NCI-H1105 treated with DMSO at 0.1 percent for 48 hours (cell line): ENCODE measurements around the gene ZNF410.
"Not testable (repeated sequence)": the region's sequence is repeated elsewhere in the genome, so short reads cannot be mapped to it uniquely, and the experiment has no call there.

Experiments used
- DNase-seq: peaks from one replicate; lab custom pipeline; 2025; lab: John Stamatoyannopoulos, UW

Gene ZNF410

DNA sequence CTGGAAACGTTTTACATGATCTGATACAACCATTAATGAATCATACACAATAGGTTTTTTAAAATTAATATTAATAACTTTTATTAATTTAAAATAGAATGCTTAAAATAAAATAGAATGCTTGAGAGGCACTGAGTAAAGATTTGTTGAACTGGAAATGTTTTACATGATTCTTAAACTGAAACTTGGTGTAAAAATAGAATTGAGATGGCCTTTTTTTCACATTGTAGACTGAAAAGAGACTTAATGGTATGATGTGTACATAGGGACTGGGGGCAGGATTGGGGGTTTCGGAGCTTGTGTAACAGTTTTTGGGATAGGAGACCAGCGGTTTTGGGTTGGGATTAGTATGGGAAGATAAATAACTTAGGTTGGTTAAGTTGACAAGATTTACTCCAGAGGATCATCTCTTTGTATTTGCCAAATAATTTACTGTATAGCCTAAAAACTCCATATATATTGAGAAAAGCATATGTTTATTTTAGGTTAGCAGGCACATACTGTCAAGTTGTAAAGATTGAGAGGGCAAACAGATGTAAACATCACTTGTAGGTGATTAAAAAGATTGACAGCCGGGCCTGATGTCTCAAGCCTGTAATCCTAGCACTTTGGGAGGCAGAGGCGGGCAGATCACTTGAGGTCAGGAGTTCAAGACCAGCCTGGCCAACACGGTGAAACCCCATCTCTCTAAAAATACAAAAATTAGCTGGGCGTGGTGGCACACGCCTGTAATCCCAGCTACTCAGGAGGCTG lies 2.0 kb upstream of the ZNF410 start:
- no peak for DNase-seq

DNA sequence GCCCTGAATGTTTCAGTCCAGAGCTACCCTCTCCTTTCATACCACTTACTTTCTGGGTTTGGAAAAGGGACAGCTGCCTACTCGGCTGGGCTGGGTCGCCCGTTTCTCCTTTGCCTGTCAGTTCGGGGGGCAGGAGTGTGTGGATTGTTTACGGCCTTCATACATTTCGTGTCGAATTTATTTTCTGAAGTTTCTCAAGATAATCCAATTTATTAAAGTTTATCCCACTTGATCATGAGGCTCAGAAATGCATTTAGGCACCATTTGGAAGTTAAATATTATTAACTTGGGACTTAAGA lies 608 bp downstream of the ZNF410 start:
- DNase-seq = peak; percentile 10

DNA sequence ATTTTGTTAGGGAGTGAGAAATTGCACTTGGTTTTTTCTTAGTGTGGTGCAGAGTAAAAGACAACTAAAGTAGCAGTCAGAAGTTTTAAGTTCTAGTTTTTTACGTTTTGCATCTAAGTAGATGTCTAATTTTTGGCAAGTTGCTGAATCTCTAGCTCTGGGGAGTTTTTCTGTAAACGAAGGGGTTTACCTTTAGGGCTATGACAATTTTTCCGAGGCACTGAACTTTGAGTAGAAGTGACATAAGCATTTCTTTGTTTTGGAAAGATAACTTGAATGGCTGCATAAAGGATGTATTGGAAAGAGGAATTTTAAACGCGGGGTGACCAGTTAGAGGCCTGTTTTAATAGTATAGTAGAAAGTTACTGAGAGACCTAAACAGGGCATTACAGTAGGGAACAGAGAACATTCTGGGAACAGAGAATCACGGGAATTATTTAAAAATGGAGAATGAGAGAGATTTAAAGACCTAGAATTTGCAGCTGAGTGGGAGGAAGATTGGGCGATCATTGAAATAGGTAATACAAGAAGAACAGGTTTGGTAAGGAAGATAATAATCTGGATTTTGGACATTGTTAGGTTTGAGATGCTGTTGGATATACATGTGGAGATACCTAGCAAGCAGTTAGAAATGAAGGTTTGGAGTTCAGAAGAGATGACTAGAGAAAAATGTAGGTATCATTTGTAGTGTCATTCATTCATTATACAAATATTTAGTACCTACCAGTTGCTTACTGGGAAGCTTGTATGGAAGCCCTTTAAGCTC lies 1.2 kb downstream of the ZNF410 start:
- DNase-seq = no peak

DNA sequence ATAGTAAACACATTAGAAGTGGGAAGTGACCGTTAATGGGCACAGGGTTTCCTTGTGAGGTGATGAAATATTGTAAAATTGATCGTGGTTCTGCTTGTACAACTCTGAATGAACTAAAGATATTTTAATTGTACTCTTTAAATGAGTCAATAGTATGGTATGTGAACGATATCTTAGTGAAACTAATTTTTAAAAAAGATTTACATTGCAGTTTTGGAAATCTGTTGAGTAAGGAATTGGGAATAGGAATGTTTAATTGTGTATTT lies 1.7 kb downstream of the ZNF410 start:
- no peak for DNase-seq

DNA sequence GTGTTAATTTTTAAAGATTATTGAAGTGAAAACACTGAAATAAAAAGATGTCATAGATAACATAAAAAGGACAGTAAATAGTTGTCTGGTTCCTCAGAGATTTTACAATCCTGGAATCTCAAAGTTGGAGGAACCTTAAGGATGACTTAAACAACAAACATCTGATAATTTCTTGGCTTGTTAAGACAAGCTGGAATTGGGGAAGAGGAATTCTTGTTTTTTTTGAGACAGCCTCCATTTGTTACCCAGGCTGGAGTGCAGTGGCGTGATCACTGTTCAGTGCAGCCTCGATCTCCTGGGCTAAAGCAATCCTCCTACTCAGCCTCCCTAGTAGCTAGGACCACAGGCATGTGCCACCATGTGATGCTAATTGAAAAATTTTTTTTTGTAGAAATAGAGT lies 2.3 kb downstream of the ZNF410 start:
- DNase-seq = no peak

DNA sequence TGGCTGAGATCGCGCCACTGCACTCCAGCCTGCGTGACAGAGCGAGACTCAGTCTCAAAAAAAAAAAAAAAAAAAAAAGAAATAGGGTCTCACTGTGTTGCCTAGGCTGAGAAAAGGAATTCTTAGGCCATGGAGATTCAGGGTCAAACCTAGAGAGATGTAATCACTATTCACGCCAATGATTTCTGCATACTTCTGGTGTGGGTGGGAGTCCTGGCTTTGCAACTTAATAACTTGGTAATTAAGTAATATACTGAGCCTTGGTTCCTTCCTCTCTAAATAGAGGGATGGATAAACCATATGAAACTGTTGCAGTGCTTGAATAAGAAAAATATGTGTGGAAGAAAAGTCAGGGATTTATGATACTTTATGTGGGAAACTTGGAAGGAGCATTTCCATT lies 2.7 kb downstream of the ZNF410 start:
- no peak for DNase-seq

DNA sequence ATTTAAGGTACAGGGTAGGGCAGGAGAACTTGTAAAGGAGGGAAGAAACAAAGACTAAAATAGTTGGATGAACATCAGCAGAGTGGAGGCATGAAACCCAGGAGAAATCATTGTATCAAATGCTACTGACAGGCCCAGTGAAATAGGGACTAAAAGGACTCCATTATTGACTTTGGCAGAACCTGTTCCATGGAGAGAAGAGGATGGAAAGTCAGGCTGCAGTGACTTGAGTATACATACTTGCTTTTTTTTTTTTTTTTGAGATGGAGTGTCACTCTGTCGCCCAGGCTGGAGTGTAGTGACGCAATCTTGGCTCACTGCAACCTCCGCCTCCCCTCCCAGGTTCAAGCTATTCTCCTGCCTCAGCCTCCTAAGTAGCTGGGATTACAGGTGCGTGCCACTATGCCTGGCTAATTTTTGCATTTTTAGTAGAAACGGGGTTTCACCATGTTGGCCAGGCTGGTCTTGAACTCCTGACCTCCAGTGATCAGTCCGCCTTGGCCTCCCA lies 7.6 kb downstream of the ZNF410 start:
- not testable (repeated sequence) for DNase-seq

DNA sequence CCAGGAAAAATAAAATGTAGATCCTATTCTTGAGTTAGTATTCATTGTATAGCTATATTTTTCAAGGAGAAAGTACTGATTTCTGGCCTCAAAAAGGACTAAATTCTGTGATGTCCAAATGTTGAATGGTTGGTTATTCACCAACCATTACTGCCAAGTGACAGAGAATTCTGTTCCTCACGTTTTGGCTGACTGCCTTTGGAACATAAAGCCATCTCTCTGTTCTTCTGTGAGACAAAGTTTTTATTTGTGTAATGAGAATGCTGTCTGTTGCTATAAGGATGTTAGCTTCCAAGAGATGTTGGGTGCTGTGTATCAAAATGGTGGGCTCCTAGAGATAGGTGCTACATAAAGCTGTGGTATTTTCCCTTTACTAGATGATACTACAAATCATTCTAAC lies 9.3 kb downstream of the ZNF410 start:
- no peak for DNase-seq

DNA sequence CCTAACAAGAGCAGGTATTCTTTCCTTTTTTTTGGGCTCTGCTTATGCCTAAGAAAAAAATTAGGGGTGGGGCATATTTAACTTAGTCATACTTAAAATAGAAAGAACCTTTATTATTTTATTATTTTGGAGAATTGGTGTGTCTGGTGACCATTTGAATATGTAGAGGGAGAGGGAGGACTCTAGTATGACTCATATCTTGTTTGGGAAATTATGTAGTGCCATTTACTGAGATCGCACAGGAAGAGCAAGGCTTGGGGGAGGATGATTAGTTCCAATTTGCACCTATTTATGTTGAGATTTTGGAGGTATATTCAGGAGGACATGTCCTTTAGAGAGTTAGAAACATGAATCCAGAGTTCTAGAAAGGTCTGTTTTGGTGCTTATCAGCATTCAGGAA lies 9.9 kb downstream of the ZNF410 start:
- DNase-seq = no peak

DNA sequence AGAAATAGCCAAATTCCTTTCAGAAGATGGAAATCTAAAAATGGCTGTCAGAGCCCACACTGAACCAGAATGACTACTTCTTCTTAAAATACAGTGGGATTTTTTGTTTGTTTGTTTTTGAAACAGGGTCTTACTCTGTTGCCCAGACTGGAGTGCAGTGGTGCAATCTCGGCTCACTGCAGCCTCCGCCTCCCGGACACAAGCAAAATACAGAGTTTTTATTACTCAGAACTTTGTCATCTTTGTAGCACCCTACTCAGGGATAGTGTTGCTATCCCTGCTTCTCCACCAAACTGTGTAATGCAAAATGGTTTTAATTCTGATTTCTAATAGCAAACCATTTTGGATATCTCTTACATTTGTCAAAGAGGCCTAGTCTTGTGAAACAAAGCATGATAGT lies 16.4 kb downstream of the ZNF410 start:
- DNase-seq = no peak

DNA sequence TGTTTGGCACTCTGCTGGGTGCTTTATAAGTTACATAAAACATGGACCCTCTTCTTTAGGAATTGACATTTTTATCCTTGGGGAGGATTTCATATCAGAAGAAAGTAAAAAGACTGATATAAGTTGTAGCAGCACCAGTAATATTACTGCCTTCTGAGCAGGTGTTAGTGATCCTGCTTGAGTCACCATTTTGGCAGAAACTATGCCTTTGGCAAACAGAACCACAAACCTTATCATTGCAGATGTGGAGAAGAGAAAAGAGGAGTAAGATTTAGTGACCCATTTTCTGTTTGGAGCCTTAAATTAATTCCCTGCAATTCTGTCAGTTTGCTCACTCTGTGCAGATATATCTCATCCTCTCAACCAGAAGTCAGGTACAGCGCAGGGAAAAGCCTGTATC lies 23.0 kb downstream of the ZNF410 start:
- DNase-seq = no peak

DNA sequence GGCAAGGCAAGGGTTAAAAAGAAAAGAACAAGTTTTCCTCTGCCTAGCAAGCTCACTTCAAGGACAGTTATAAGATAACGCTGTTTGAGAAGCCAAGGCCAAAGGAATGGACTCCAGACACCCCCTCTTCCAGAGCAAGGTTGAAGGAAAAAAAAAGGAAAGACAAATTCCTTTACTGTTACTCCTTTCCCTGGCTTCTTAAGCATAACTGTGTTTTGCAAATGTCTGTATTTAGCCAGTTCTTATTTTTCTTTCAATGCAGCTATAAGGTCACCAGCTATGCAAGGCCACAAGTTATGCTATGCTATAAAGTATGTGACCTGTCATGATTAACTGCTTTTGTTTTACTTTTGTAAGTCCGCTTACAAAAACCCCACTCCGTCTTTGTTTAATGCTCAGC lies 26.6 kb downstream of the ZNF410 start:
- no peak for DNase-seq

DNA sequence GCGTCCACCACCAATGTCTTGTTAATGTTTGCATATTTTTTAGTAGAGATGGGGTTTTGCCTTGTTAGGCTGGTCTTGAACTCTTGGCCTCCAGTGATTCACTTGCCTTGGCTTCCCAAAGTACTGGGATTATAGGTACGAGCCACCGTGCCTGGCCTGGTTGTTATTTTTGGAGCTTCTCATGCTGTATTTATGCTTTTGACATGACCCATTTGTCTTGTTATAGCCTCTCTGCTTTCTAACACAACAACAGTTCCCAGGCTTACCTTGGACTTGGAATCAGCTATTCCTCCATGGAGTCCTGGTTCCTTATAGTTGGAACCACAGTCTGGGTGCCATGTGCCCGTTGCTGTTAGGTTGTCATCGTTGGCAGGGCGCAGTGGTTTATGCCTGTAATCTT lies 29.7 kb downstream of the ZNF410 start:
- DNase-seq = no peak

DNA sequence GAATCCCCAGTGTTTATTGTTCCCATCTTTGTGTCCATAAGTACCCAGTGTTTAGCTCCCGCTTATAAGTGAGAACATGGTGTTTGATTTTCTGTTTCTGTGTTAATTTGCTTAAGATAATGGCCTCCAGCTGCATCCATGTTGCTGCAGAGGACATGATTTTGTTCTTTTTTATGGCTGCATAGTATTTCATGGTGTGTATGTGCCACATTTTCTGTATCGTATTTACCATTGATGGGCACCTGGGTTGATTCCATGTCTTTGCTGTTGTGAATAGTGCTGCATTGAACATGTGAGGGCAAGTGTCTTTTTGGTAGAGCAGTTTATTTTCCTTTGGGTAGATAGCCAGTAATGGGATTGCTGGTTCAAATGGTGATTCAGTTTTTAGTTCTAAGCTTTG lies 32.8 kb downstream of the ZNF410 start:
- DNase-seq = not testable (repeated sequence)

DNA sequence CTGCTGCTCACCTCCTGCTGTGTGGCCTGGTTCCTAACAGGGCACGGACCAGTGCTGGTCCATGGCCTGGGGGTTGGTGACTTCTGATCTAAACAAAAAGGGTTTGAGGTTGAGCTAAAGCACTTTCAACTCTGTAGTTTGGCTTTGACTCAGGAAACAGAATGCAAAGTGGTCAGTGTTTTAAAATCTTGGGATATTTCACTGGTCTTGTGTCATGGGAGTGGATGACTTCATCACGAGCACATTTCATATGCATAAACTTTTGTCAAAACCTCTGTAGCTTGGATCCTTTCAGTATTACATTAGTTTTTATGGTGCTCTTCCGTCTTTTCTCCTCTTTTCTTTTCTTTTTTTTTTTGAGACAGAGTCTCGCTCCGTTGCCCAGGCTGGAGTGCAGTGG lies 37.7 kb downstream of the ZNF410 start:
- no peak for DNase-seq

DNA sequence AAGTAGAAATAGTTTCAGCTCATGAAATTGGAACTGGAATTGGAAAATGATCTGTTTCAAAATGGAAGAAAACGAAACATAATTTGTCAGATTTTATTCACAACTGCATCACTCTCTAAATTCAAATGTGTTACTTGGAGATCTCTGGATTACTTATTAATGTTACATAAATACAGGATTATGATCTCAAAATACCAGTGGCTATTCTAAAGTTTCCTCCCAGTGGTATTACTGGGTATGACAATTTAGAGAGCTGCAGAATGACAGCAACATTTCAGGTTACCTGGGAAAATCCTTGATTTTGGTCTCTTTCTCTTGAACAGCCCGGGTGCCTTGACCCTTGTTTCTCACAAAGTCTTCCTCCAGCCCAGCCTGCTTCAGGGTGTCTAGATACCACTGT lies 49.0 kb downstream of the ZNF410 start:
- DNase-seq = no peak

DNA sequence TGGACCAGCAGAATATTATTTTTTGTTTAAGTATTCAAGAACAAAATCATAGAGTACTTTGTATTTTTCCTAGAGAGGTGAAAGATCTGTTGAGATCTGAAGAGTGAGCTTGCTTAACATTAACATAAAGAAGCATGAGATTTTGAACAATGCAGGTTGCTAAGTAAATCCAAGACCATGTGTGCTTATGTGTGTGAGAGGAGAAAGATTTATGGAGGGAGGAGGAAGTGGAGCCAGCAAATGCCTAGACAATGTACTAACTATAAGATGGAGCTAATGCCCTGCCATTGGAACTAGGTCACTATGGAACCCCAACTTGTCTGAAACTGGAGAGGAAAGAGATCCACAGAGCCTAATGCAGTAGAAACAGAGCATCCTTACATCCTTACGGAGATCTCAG lies 49.9 kb downstream of the ZNF410 start:
- DNase-seq = no peak

DNA sequence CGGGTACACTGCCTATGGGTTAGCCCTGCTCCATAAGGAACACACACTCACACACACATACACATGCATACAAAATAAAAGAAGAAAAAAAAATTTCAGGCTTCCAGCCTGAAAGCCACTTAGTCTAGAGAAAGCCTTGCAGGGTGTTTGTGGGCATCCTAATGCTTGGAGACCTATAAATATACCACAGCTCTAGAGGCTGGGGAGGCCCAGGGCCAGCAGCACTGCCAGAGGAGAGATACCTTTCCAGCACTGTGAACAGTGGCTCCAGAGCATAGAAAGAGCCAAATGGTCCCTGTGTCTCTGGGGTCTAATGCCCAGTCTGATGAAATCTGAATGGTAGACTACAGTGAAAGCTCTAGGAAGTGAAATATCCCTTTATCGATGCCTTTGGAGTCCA lies 50.4 kb downstream of the ZNF410 start:
- DNase-seq = no peak

DNA sequence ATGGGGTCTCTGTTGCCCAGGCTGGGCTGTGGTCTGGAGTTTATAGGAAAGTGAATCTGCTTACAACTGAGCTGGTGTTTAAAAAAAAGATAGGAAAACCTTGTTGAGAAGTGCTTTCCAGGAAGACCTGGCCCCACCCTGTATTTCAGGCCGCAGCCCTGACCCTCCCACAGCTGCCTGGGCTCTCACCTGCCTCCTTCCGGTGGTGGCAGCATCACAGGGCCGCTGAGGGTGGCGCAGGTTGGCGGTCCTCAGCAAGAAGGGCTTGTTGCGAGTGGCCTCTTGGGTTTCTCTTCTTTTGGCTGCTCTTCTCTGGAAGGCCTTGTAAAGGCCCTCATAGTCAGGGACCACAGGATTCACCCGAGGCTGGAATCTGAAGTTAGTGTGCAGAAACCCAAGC lies 55.5 kb downstream of the ZNF410 start:
- no peak for DNase-seq

DNA sequence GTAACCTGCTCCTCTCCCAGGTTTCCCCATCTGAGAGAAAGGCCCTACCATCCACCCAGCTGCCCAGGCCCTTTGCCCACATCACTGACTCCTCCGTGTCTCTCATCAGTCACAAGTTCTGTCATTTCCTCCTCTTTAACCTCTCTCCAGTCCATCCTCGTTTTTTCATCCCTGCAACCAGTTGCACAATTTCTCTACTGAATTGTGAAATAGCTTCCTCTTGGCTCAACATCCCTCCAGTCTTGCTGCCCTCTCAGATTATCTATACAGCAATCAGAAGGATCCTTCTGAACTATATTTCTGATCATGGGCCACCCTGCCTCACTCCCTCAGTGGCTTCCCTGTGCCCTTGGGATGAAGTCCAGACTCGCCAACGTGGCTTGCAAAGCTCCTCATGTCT lies 56.4 kb downstream of the ZNF410 start:
- DNase-seq = no peak

DNA sequence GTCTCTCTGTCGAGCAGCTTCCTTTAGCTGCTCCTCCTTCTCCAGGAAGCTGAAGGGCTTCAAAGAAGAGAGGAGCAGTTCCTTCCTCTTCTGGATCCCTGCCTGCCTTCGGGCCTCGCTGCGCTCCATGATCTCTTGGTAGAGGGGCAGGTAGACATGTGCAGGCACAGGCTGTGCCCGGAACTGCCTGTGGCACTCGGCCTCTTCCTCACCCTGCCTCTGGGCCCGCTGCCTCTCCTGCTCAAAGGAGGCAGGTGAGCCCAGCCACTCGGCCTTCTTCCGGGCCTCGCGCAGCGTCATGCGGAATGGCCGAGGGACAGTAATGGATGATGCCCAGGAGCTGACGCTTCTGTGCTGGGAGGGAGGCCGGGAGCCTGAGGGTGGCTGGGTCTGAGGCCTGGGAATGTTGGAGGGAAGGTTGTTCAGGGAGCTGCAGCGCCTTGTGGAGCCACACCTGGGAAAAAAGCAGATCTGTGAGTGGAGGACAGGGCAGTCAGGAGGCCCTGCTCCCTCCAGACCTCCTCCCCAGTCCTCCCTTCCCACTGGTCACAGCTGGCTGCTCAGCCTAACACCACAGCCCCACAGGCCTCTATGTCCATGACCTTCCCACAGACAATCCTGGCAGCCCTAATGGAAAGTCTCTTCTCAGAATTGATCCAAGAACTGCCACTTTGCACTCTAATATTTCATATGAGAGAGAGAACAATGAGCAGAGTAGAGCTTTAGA lies 57.9 kb downstream of the ZNF410 start:
- DNase-seq = no peak

DNA sequence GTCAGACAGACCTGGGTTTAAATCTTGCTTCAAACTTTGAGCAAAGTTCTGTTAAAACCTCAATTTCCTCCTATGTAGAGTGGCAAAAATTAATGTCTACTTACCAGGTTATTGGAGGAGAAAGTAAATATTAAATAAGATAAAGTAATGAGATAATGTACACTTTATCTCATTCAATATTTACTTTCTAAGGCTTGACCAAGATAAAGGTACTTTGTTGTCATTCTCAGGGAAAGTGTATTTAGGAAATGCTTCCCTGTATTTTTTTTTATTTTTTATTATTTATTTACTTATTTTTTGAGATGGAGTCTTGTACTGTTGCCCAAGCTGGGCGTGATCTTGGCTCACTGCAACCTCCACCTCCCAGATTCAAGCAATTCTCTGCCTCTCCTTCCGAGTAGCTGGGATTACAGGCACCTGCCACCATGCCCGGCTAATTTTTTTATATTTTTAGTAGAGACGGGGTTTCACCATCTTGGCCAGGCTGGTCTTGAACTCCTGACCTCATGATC lies 58.6 kb downstream of the ZNF410 start:
- DNase-seq = no peak
